OCI-M1 (cell line): ENCODE measurements around the gene ACOX3.

Experiments
- DNase-seq: peaks from one replicate; lab custom pipeline; 2025; lab: John Stamatoyannopoulos, UW

ACOX3 gene

GRCh38 chr4:8319731-8320385 lies 120.7 kb downstream of the ACOX3 start:
- DNase-seq: no peak

- DNase-seq: no peak
Measured at GRCh38 chr4:8319061-8319460, 121.5 kb downstream of the ACOX3 start.

GRCh38 chr4:8318509-8318908 lies 122.0 kb downstream of the ACOX3 start:
- DNase-seq: no peak

- no peak for DNase-seq
Measured at GRCh38 chr4:8317474-8317873, 123.0 kb downstream of the ACOX3 start.

GRCh38 chr4:8316911-8317351 lies 123.6 kb downstream of the ACOX3 start:
- DNase-seq: no peak
